SK-N-SH (cell line): ENCODE results near the gene STAMBP. TPM values are rescaled to one million over a fixed set of nuclear protein-coding genes. Genes with fewer than 3 reads are reported as not detected.

ENCODE experiments used
- CTCF ChIA-PET: fragments of 300-600, 350-600 bp; formaldehyde crosslinking; extraction: SDS; loops from one replicate; lab custom pipeline; 2021; lab: Yijun Ruan, JAX
- POLR2A ChIA-PET: fragments of 350-600 bp; sonication (Branson Sonifier 250); formaldehyde crosslinking; extraction: SDS; loops from one replicate; lab custom pipeline; 2020; ENCODE audit warnings: antibody characterized with exemption, inconsistent platforms; lab: Yijun Ruan, JAX
- DNase-seq: peaks from one replicate; pipeline ENCODE4 v3.0.0; 2012
- H2AFZ ChIP-seq: fragments of 200-600 bp; sonication (generic); 2 replicates; pipeline ENCODE4 v1.8.1; 2016; ENCODE audit warnings: antibody characterized with exemption, mild to moderate bottlenecking, low read depth
- H3F3A ChIP-seq: fragments of 200-600 bp; sonication (generic); replicated peaks from 2 replicates; pipeline ENCODE3; 2016; ENCODE audit warnings: antibody characterized with exemption, mild to moderate bottlenecking; ENCODE audit not compliant: insufficient read depth
- H3K27ac ChIP-seq, 2 experiments: fragments of 200-500 bp in 1 of 2; fragments of 200-600 bp in 1 of 2; sonication (Bioruptor generic) in 1 of 2; sonication (generic), shearing (Covaris generic) in 1 of 2; 2 replicates each; pipeline versions ENCODE4 v1.5.1 to v1.6.1; 2014 to 2016; ENCODE audit warnings: low read depth in 2 of 2, inconsistent platforms in 1 of 2, low read length in 1 of 2, mild to moderate bottlenecking in 1 of 2, mixed read lengths in 1 of 2
- H3K27me3 ChIP-seq: fragments of 200-600 bp; sonication (generic), shearing (Covaris generic); 2 replicates; pipeline ENCODE4 v1.6.1; 2016; ENCODE audit warnings: mixed run types; ENCODE audit not compliant: insufficient read depth
- H3K36me3 ChIP-seq, 2 experiments: fragments of 200-500 bp in 1 of 2; fragments of 200-600 bp in 1 of 2; sonication (Bioruptor generic) in 1 of 2; sonication (generic) in 1 of 2; replicated peaks in 1 of 2; 2 replicates each; pipeline versions ENCODE3 to v1.5.1; 2014 to 2016; ENCODE audit warnings: low read length in 1 of 2, mild to moderate bottlenecking in 1 of 2; ENCODE audit not compliant: insufficient read depth in 2 of 2, control insufficient read depth in 1 of 2
- H3K4me1 ChIP-seq, 2 experiments: fragments of 200-500 bp in 1 of 2; fragments of 200-600 bp in 1 of 2; sonication (Bioruptor generic) in 1 of 2; sonication (generic), shearing (Covaris generic) in 1 of 2; 2 replicates each; pipeline versions ENCODE4 v1.5.1 to v1.6.1; 2014 to 2016; ENCODE audit warnings: low read depth in 1 of 2, low read length in 1 of 2, mixed run types in 1 of 2; ENCODE audit not compliant: insufficient read depth in 2 of 2, control insufficient read depth in 1 of 2
- H3K4me2 ChIP-seq: fragments of 200-600 bp; sonication (generic), shearing (Covaris generic); 2 replicates; pipeline ENCODE4 v1.6.1; 2017; ENCODE audit warnings: mixed run types
- H3K4me3 ChIP-seq, 2 experiments: fragments of 200-500 bp in 1 of 2; fragments of 200-600 bp in 1 of 2; sonication (Bioruptor generic) in 1 of 2; sonication (generic), shearing (Covaris generic) in 1 of 2; 2 replicates each; pipeline versions ENCODE4 v1.5.1 to v1.8.1; 2014 to 2016; ENCODE audit warnings: low read depth in 2 of 2, inconsistent platforms in 1 of 2, low read length in 1 of 2, mild to moderate bottlenecking in 1 of 2, mixed read lengths in 1 of 2, moderate library complexity in 1 of 2
- H3K79me2 ChIP-seq: fragments of 200-600 bp; sonication (generic); 2 replicates; pipeline ENCODE4 v1.8.1; 2017; ENCODE audit warnings: mild to moderate bottlenecking; ENCODE audit not compliant: insufficient read depth
- H3K9ac ChIP-seq: fragments of 200-600 bp; sonication (generic); 2 replicates; pipeline ENCODE4 v1.6.1; 2017; ENCODE audit warnings: mixed run types
- H3K9me2 ChIP-seq: fragments of 200-600 bp; sonication (generic); 2 replicates; pipeline ENCODE4 v1.6.1; 2017; ENCODE audit warnings: mixed run types
- H3K9me3 ChIP-seq: fragments of 200-600 bp; sonication (generic); 2 replicates; pipeline ENCODE4 v1.6.1; 2017; ENCODE audit warnings: mixed run types, mild to moderate bottlenecking, moderate library complexity
- H4K20me1 ChIP-seq: fragments of 200-600 bp; sonication (generic); 2 replicates; pipeline ENCODE4 v1.6.1; 2017; ENCODE audit warnings: mild to moderate bottlenecking, mixed run types; ENCODE audit not compliant: insufficient read depth
- CHD2 ChIP-seq: fragments of 150-350 bp; IDR thresholded peaks from 2 replicates; pipeline ENCODE4 v1.6.1; 2018; ENCODE audit warnings: low read length; ENCODE audit not compliant: partially characterized antibody
- ELF1 ChIP-seq: IDR thresholded peaks from 2 replicates; pipeline ENCODE4 v1.4.0; 2012
- EP300 ChIP-seq, 2 experiments: IDR thresholded peaks; 2 replicates each; pipeline versions ENCODE4 v1.4.0 to v1.6.1; 2012; ENCODE audit warnings: borderline replicate concordance in 1 of 2, low read depth in 1 of 2, low read length in 1 of 2
- EZH2phosphoT487 ChIP-seq: fragments of 200-600 bp; sonication (generic); IDR thresholded peaks from 2 replicates; pipeline ENCODE4 v1.6.1; 2017; ENCODE audit warnings: low read depth, mixed run types, mild to moderate bottlenecking, antibody characterized with exemption, moderate library complexity, borderline replicate concordance
- GABPA ChIP-seq: IDR thresholded peaks from 2 replicates; pipeline ENCODE4 v1.4.0; 2012; ENCODE audit warnings: low read depth, mild to moderate bottlenecking
- GATA2 ChIP-seq: sonication (generic); formaldehyde crosslinking; IDR thresholded peaks from 2 replicates; pipeline ENCODE4 v1.5.0; 2020; ENCODE audit warnings: mild to moderate bottlenecking, missing genetic modification reagents
- IRF3 ChIP-seq: fragments of 150-350 bp; IDR thresholded peaks from 2 replicates; pipeline ENCODE4 v1.6.1; 2016; ENCODE audit warnings: mild to moderate bottlenecking, low read depth, low read length
- MAX ChIP-seq: IDR thresholded peaks from 2 replicates; pipeline ENCODE4 v1.4.0; 2012; ENCODE audit warnings: low read depth
- MXI1 ChIP-seq: IDR thresholded peaks from 2 replicates; pipeline ENCODE4 v1.6.1; 2012; ENCODE audit warnings: mild to moderate bottlenecking, low read depth, low read length, improper control_type of control experiment
- NFIC ChIP-seq: IDR thresholded peaks from 2 replicates; pipeline ENCODE4 v1.4.0; 2012; ENCODE audit warnings: borderline replicate concordance
- PBX3 ChIP-seq: IDR thresholded peaks from 2 replicates; pipeline ENCODE4; 2012
- RCOR1 ChIP-seq: fragments of 150-350 bp; IDR thresholded peaks from 2 replicates; pipeline ENCODE4 v1.6.1; 2017; ENCODE audit warnings: antibody characterized with exemption, low read length
- RFX5 ChIP-seq: IDR thresholded peaks from 2 replicates; pipeline ENCODE4 v1.6.1; 2012; ENCODE audit warnings: mild to moderate bottlenecking, improper control_type of control experiment, low read length
- SIN3A ChIP-seq: IDR thresholded peaks from 2 replicates; pipeline ENCODE4 v1.6.1; 2012; ENCODE audit warnings: low read depth, mild to moderate bottlenecking, low read length, moderate library complexity, borderline replicate concordance
- SMC3 ChIP-seq: IDR thresholded peaks from 2 replicates; pipeline ENCODE4 v1.6.1; 2012; ENCODE audit warnings: low read depth, low read length, improper control_type of control experiment
- TEAD4 ChIP-seq: IDR thresholded peaks from 2 replicates; pipeline ENCODE4 v1.4.0; 2012; ENCODE audit warnings: mild to moderate bottlenecking, borderline replicate concordance; ENCODE audit not compliant: insufficient read depth
- USF1 ChIP-seq: IDR thresholded peaks from 2 replicates; pipeline ENCODE4 v1.4.0; 2012; ENCODE audit warnings: low read depth, borderline replicate concordance
- USF2 ChIP-seq: fragments of 150-350 bp; IDR thresholded peaks from 2 replicates; pipeline ENCODE4 v1.6.1; 2017; ENCODE audit warnings: antibody characterized with exemption, low read length, low read depth, borderline replicate concordance
- polyA plus RNA-seq, 3 experiments: library from polyadenylated mRNA; depleted of rRNA; stranded (reverse); fragments of >200 nt; gene quantifications; 2 replicates each; pipeline ENCODE4 v1.2.3, GENCODE V29; 2012

Gene STAMBP
- polyA plus RNA-seq, 1 of the 3 experiments (the other 2 are of a cell fraction): 42.2 TPM

GRCh38 chr2:73811878-73812277 lies 16.9 kb upstream of the STAMBP start:
- DNase-seq: no peak
- no peaks in the 10 kb centered on the region for H3K4me1 ChIP-seq
- H2AFZ ChIP-seq: no peak overlapping the region
- H4K20me1 ChIP-seq: no peaks in the 10 kb centered on the region
- no peaks in the 10 kb centered on the region for H3K79me2 ChIP-seq
- POLR2A ChIA-PET: no interaction called here
- no peak overlapping the region for H3K4me2 ChIP-seq
- no peak overlapping the region for H3K4me3 ChIP-seq
- no peak for TF ChIP-seq SIN3A
- TF ChIP-seq EP300 (IDR thresholded peaks at IDR 0.05; ENCODE audit: borderline replicate concordance in 1 of 2, low read depth in 1 of 2, low read length in 1 of 2): no peak
- no peaks in the 10 kb centered on the region for H3K9me2 ChIP-seq
- peaks cover 6% of the 10 kb centered on the region; the same call in 1 of the 2 replicates for H3K27me3 ChIP-seq
- no peaks in the 10 kb centered on the region for H3F3A ChIP-seq
- no peaks in the 10 kb centered on the region for H3K9me3 ChIP-seq
- CTCF ChIA-PET: interaction anchor here (1.5 to 3.4 kb wide), 3 partner anchors 12 to 523 kb away, joined by 4 to 25 read pairs (median 4); no protein-coding TSS in a partner anchor
- no peak overlapping the region for H3K27ac ChIP-seq
- no peak overlapping the region for H3K9ac ChIP-seq
- H3K36me3 ChIP-seq: no peaks in the 10 kb centered on the region

- TF ChIP-seq EZH2phosphoT487 (no peak), RCOR1 (no peak), MXI1 (no peak), NFIC (no peak), IRF3 (no peak), SIN3A (no peak), CHD2 (no peak), EP300 (IDR thresholded peaks at IDR 0.05; ENCODE audit: borderline replicate concordance in 1 of 2, low read depth in 1 of 2, low read length in 1 of 2) (no peak), SMC3 (no peak), ELF1 (no peak), TEAD4 (no peak), GABPA (no peak), USF1 (no peak), MAX (no peak), RFX5 (no peak), USF2 (no peak), GATA2 (CRISPR knock-in tag) (no peak), PBX3 (no peak)
- ChIA-PET POLR2A (no interaction called here), CTCF (interaction anchor here (1.5 to 3.4 kb wide), 3 partner anchors 12 to 522 kb away, joined by 4 to 25 read pairs (median 4); no protein-coding TSS in a partner anchor)
These were observed 16.1 kb upstream of the STAMBP start for GRCh38 chr2:73812635-73813034.

More at GRCh38 chr2:73812635-73813034, 16.1 kb upstream of the STAMBP start:
- Histone ChIP-seq H3K4me3 (no peak overlapping the region), H3K4me1 (no peaks in the 10 kb centered on the region), H3K79me2 (no peaks in the 10 kb centered on the region), H3K4me2 (no peak overlapping the region), H3K27me3 (peaks cover 6% of the 10 kb centered on the region; the same call in 1 of the 2 replicates), H3F3A (no peaks in the 10 kb centered on the region), H2AFZ (no peak overlapping the region), H4K20me1 (no peaks in the 10 kb centered on the region), H3K9ac (no peak overlapping the region), H3K9me2 (no peaks in the 10 kb centered on the region), H3K36me3 (no peaks in the 10 kb centered on the region), H3K9me3 (no peaks in the 10 kb centered on the region), H3K27ac (no peak overlapping the region)
- DNase-seq: no peak
